Adrenal gland (tissue), 12 donors: Measurements from ENCODE around the gene KRT79. TPM values are rescaled to one million over a fixed set of nuclear protein-coding genes. Genes with fewer than 3 reads are reported as not detected.

ENCODE experiments used
- DNase-seq, 7 donors: peaks; one replicate each; pipeline ENCODE4 v3.0.0-alpha.2; 2019 to 2020
- H3K27ac ChIP-seq, 5 donors: fragments of 200-600 bp; sonication (generic) in 4 of 5; 1 replicate in 3 of 5; 2 replicates in 2 of 5; pipeline versions ENCODE4 v1.5.1 to v1.8.0; 2016 to 2020; ENCODE audit warnings: mild to moderate bottlenecking in 1 of 5
- H3K27me3 ChIP-seq: fragments of 200-600 bp; 2 replicates; pipeline ENCODE4 v1.8.0; 2021
- H3K36me3 ChIP-seq, 2 donors: fragments of 200-600 bp; replicated peaks in 1 of 2; 1 replicate in 1 of 2; 2 replicates in 1 of 2; pipeline versions ENCODE4 v1.5.1 to v1.8.0; 2018 to 2022
- H3K4me1 ChIP-seq, 2 donors: fragments of 200-600 bp; replicated peaks in 1 of 2; 1 replicate in 1 of 2; 2 replicates in 1 of 2; pipeline versions ENCODE4 v1.5.1 to v1.8.0; 2018 to 2021
- H3K4me3 ChIP-seq, 4 donors: fragments of 200-600 bp; sonication (generic) in 3 of 4; one replicate each; pipeline ENCODE4 v1.5.1; 2016 to 2018
- H3K9me3 ChIP-seq, 3 donors: fragments of 200-600 bp; sonication (generic) in 1 of 3; replicated peaks in 1 of 3; 1 replicate in 2 of 3; 2 replicates in 1 of 3; pipeline versions ENCODE4 v1.5.1 to v1.8.0; 2016 to 2021
- POLR2A ChIP-seq, 2 donors: fragments of 450-650 bp; IDR thresholded peaks; one replicate each; pipeline ENCODE4 v1.6.1; 2017; ENCODE audit warnings: antibody characterized with exemption in 2 of 2, mild to moderate bottlenecking in 2 of 2, moderate library complexity in 1 of 2
- WGBS, 4 donors: extraction: QIAGEN DNeasy Blood & Tissue Kit in 2 of 4; methylation state at CpG; one replicate each; pipeline versions ENCODE4 v1.1.5 to v1.1.7; 2013 to 2017; 5-methylcytosine and 5-hydroxymethylcytosine counted together
- intact Hi-C, 2 donors: fragments of 100-400 bp; cut with DNase I; formaldehyde crosslinking; loops; one replicate each; pipeline versions ENCODE4 v1.14.1 to v1.15.0; 2022 to 2023
- polyA plus RNA-seq, 3 donors: library from polyadenylated mRNA; stranded (reverse); fragments of 200-250 nt in 2 of 3; fragments of 350-450 nt in 1 of 3; fragmentation: Illumina TruSeq in 1 of 3; extraction: RNeasy Lipid Tissue Mini Kit (QIAGEN cat#74804) in 1 of 3; gene quantifications; one replicate each; pipeline ENCODE4 v1.2.3, GENCODE V29; 2013 to 2014
- total RNA-seq, 9 donors: library from RNA; depleted of rRNA in 4 of 9; stranded (reverse); fragments of >200 nt in 4 of 9; fragments of 120-200 nt in 1 of 9; fragmentation: NEBNext Ultra II Directional in 1 of 9; extraction: Animal tissue kit (Norgen Biotek cat#: 25700) in 1 of 9; gene quantifications; one replicate each; pipeline versions ENCODE4 v1.1.0 to v1.2.4, GENCODE V29; 2013 to 2023
- TF ChIP-seq, protein P1 (sequence below), 6 experiments: fragments of 450-650 bp in 4 of 6; fragments of 200-600 bp in 2 of 6; sonication (generic) in 1 of 6; IDR thresholded peaks; 1 replicate in 5 of 6; 2 replicates in 1 of 6; pipeline versions ENCODE4 v1.5.1 to v1.8.0; 2016 to 2021; ENCODE audit warnings: antibody characterized with exemption in 6 of 6, mild to moderate bottlenecking in 2 of 6, moderate library complexity in 1 of 6
- donor health status: healthy with polysubstance abuse.
- donor health status: Bipolar disorder and iron deficiency.
- donor health status: DM: yes; HTN: yes; CAD: no.
- donor health status: DM: no; HTN: no; CAD: no.
- donor health status: DM: no; HTN: no; CAD: no.
- donor health status: DM: yes; HTN: yes; CAD: no.

Gene KRT79
- total and polyA plus RNA-seq, 12 donors = 0.24 TPM; not detected in 11

DNA sequence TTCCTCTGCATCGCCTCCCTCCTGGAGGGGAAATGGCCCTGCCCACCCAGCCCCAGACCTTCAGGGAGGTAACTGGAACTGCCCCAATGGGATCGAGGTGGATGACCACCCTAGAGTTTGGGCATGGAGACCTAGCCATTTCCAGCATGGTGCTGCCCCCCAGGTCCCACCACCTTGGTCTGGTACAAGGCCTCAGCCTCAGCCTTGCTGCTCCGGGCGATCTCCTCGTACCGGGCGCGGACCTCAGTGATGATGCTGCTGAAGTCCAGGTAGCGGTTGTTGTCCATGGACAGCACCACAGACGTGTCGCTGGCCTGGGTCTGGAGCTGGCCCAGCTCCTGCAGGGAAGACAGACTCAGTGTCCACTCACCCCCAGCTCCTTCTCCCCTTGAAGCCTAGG, 10.3 kb upstream of the KRT79 start:
- no peaks in the 10 kb centered on the region for H3K36me3 ChIP-seq
- intact Hi-C loops = no loop called here
- no peak for DNase-seq
- H3K9me3 ChIP-seq = no peaks in the 10 kb centered on the region
- H3K27me3 ChIP-seq = no peaks in the 10 kb centered on the region
- no peak overlapping the region for H3K27ac ChIP-seq
- TF ChIP-seq, protein P1, sequence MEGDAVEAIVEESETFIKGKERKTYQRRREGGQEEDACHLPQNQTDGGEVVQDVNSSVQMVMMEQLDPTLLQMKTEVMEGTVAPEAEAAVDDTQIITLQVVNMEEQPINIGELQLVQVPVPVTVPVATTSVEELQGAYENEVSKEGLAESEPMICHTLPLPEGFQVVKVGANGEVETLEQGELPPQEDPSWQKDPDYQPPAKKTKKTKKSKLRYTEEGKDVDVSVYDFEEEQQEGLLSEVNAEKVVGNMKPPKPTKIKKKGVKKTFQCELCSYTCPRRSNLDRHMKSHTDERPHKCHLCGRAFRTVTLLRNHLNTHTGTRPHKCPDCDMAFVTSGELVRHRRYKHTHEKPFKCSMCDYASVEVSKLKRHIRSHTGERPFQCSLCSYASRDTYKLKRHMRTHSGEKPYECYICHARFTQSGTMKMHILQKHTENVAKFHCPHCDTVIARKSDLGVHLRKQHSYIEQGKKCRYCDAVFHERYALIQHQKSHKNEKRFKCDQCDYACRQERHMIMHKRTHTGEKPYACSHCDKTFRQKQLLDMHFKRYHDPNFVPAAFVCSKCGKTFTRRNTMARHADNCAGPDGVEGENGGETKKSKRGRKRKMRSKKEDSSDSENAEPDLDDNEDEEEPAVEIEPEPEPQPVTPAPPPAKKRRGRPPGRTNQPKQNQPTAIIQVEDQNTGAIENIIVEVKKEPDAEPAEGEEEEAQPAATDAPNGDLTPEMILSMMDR (IDR thresholded peaks at IDR 0.05) = no peak
- no peak for TF ChIP-seq POLR2A (IDR thresholded peaks at IDR 0.05)
- H3K4me3 ChIP-seq = no peak overlapping the region
- no peaks in the 10 kb centered on the region for H3K4me1 ChIP-seq
- WGBS, 4 donors = 94 to 98% (median 94%) methylated on average over 6 to 11 of the region's 11 CpGs; no CpG with 5 or more reads in 1 of the 4 donors

DNA sequence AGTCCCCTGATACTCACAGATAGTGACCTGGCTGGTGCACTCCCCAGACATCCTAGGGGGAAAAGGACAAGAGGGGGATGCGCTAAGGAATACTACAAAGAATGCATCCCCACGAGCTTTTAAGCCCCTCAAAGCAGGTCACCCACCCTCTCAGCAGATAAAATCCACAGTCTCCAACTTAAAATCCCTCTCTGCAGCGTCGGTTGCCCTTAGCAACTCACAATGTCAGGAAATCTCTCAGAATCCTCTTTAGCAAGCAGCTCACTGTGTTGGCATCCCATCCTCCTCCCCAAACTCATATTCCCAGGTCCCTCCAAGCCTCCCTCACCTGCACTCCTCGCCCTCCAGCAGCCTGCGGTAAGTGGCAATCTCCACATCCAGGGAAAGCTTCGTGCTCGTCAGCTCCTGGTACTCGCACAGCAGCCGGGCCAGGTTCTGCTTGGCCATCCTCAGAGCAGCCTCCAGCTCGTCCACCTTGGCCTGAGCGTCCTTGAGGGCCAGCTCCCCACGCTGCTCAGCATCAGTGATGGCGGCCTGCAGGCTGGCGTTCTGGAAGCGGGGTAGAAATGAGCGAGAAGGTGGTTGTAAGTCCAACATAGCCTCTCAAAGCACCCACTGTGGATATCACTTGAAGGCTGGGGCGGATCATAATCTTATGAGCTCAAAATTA, 5.5 kb upstream of the KRT79 start:
- Histone ChIP-seq H3K9me3 (no peaks in the 10 kb centered on the region), H3K36me3 (no peaks in the 10 kb centered on the region), H3K4me1 (no peaks in the 10 kb centered on the region), H3K4me3 (no peak overlapping the region), H3K27ac (no peak overlapping the region), H3K27me3 (peaks cover 18% of the 10 kb centered on the region)
- TF ChIP-seq, protein P1 (IDR thresholded peaks at IDR 0.05) = no peak
- no peak for TF ChIP-seq POLR2A (IDR thresholded peaks at IDR 0.05)
- 76 to 81% (median 78%) methylated on average over 17 to 18 of the region's 18 CpGs for WGBS, 4 donors
- intact Hi-C loops = no loop called here
- no peak for DNase-seq

DNA sequence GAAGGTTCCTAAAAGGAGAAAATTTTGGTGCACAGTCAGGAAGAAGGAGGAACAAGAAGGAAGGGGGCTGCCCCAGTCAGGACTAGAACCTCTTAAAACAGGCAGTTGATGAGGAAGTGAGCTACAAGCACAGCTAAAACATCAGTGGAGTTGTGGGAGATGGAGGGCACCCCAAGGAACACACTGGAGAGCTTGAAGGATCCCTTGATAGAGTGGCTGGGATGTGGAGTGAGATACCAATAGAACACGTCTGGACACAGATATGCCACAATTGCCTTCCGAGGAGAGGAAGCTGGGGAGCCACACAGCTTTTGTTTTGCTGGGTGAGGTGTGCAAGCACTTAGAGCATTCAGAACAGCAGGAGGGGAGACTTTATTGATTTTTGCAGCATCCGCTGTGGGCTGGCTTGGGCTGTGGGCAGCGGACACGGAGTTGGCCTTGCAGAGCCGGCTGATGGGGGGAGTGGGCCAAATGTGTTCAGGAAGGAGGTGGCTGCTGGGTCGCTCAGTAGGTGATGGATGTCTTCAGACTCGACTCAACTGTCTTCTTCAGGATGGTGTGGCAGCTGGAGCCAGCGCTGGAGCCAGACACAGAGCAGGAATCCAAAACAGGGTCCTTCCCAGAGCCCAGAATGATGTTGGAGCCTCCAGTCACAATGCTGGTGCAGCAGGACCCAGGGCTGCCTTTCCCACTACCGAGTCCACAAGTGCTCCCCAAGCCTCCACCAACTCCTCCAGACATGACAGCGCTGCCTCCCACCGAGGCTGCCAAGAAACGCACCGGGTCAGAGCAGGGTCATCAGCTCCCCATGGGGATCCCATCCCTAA, 4.7 kb upstream of the KRT79 start:
- WGBS, 4 donors = 53 to 73% (median 60%) methylated on average over 9 to 14 of the region's 14 CpGs
- H3K36me3 ChIP-seq = no peaks in the 10 kb centered on the region
- no peak for DNase-seq
- intact Hi-C loops = no loop called here
- TF ChIP-seq, protein P1 (IDR thresholded peaks at IDR 0.05) = no peak
- no peak for TF ChIP-seq POLR2A (IDR thresholded peaks at IDR 0.05)
- peaks cover 18% of the 10 kb centered on the region for H3K27me3 ChIP-seq
- H3K4me1 ChIP-seq = no peaks in the 10 kb centered on the region
- H3K27ac ChIP-seq = no peak overlapping the region
- H3K4me3 ChIP-seq = no peak overlapping the region
- H3K9me3 ChIP-seq = no peaks in the 10 kb centered on the region

DNA sequence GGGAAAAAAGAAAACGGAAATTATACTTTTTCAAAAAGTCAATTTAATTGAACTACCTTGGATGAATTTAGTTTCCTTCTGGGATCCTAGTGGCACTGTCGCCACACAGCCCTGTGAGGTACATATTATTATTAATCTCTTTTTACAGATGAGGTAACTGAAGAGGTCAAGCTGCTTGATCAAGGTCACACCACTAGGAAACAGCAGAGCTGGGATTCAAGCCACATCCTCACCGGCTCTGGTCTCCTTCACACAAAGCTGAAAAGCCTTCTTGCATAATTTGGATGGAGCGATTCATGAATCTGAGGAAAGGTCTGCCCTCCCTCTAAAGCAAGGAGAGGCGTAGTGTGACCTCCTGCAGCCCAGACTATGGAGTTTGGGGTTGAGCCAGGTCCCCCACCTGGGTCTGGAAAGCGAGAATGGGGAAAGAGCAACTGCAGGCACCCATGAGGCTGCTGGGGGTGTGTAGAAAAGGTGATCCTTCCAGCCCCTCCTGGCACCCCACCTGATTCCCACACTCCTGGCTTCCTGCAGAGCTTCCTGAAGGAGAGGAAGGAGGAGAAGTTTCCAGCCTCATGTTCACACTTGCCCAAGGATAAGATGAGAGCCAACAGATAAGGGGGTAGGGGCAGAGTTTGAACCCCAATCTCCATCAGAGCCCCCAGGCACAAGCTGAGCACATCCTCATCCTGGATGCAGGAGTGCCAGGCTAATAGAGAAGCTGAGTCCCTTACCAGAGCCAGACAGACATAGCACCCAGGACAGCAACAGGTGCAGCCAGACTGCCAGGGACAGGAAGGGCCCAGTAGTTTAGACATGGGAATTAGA, 3.9 kb upstream of the KRT79 start:
- 76 to 83% (median 79%) methylated on average over 6 of the region's 6 CpGs for WGBS, 4 donors
- Histone ChIP-seq H3K27ac (no peak overlapping the region), H3K4me3 (no peak overlapping the region), H3K27me3 (peaks cover 18% of the 10 kb centered on the region), H3K9me3 (no peaks in the 10 kb centered on the region), H3K4me1 (no peaks in the 10 kb centered on the region), H3K36me3 (no peaks in the 10 kb centered on the region)
- intact Hi-C loops = no loop called here
- DNase-seq = no peak
- TF ChIP-seq, protein P1 (IDR thresholded peaks at IDR 0.05) = no peak
- no peak for TF ChIP-seq POLR2A (IDR thresholded peaks at IDR 0.05)
